Activated naive CD4-positive, alpha-beta T cell treated with anti-CD3 and anti-CD28 coated beads, Interleukin-2, amount 10 ng/mL, durations not matched to agents 7 days and 5 days (primary cell): ENCODE data around the gene NDUFV2.
"Not testable (repeated sequence)": the region's sequence is repeated elsewhere in the genome, so short reads cannot be mapped to it uniquely, and the experiment has no call there.

ENCODE experiments used
- CTCF ChIA-PET: fragments of 350-600 bp; sonication (Branson Sonifier 250); formaldehyde crosslinking; loops from one replicate; lab custom pipeline; 2021; ENCODE audit warnings: antibody characterized with exemption; lab: Charles Lee
- DNase-seq: peaks from one replicate; pipeline ENCODE4 v3.0.0-alpha.2; 2020
- H3K27ac Mint-ChIP-seq: one replicate; pipeline ENCODE4 v1.8.0; 2021; ENCODE audit warnings: mild to moderate bottlenecking, moderate library complexity, mixed read lengths
- H3K27me3 Mint-ChIP-seq: one replicate; pipeline ENCODE4 v1.8.0; 2021; ENCODE audit warnings: mild to moderate bottlenecking, mixed read lengths
- H3K36me3 Mint-ChIP-seq: one replicate; pipeline ENCODE4 v1.8.0; 2021; ENCODE audit warnings: mixed read lengths
- H3K4me1 Mint-ChIP-seq: one replicate; pipeline ENCODE4 v1.8.0; 2021; ENCODE audit warnings: mixed read lengths
- H3K4me3 Mint-ChIP-seq: one replicate; pipeline ENCODE4 v1.8.0; 2021; ENCODE audit warnings: mild to moderate bottlenecking, moderate library complexity, mixed read lengths
- H3K9me3 Mint-ChIP-seq: one replicate; pipeline ENCODE4 v1.8.0; 2021; ENCODE audit warnings: mixed read lengths

The NDUFV2 gene

DNA sequence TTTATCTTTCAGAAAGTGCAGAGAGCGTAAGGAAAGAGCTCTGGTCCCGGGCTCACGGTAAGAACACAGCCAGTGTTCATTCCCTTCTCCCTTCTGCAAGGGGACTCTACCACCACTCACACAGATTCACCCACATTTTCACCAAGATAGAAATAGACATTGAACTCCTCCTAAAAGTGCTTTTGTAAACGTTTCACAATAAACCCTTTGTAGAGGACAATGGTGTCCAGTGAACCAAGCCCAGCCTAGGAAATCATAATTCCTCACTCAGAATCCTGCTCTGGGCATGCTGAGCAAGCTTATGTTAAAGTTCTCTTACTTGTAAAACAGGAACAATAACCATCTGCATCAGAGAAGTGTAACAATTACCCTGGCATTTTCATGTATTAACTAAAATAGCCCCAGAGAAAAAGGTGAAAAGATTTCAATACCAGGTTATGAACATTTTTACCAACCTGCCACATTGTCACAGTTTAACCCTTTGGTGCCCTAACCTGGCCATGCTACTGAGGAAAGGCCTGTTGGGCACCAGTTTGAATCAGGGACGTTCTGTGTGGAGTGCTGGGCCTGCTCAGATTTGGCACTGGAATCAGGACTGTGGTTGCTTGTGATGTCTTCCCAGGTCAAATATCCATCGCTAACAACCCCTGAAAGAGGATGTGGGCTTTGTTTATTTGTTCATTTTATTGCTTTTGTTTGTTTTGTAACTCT is 22.5 kb upstream of the NDUFV2 start:
- Mint-ChIP-seq H3K27me3 (no peaks in the 10 kb centered on the region), H3K36me3 (peaks cover 31% of the 10 kb centered on the region), H3K27ac (peak overlapping the region; percentile 19), H3K4me3 (no peak overlapping the region), H3K4me1 (peaks cover 66% of the 10 kb centered on the region), H3K9me3 (no peaks in the 10 kb centered on the region)
- CTCF ChIA-PET, result interaction anchor here (1.1 to 1.9 kb wide), 3 partner anchors 23 to 68 kb away, joined by 3 to 7 read pairs (median 5); no protein-coding TSS in a partner anchor
- DNase-seq, result no peak

DNA sequence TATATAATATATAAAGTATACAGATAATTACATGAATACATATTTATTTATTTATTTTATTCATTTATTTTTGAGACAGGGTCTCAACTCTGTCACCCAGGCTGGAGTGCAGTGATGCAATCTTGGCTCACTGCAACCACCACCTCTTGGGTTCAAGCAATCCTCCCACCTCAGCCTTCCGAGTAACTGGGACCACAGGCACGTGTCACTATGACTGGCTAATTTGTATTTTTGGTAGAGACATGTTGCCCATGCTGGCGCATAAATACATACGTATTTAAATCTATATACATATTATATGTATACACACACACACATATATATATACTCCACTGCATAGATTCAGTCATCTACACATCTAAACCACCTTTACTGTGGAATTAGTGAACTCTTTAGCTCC is 20.6 kb upstream of the NDUFV2 start:
- Mint-ChIP-seq H3K27me3 (no peaks in the 10 kb centered on the region), H3K4me3 (no peak overlapping the region), H3K9me3 (peaks cover 2% of the 10 kb centered on the region), H3K27ac (peak overlapping the region; percentile 99), H3K36me3 (peaks cover 32% of the 10 kb centered on the region), H3K4me1 (peaks cover 71% of the 10 kb centered on the region)
- DNase-seq, result peak; percentile 31
- CTCF ChIA-PET, result interaction anchor here (1.2 to 2.5 kb wide), 8 partner anchors 8 to 59 kb away, joined by 3 to 12 read pairs (median 8); no protein-coding TSS in a partner anchor

DNA sequence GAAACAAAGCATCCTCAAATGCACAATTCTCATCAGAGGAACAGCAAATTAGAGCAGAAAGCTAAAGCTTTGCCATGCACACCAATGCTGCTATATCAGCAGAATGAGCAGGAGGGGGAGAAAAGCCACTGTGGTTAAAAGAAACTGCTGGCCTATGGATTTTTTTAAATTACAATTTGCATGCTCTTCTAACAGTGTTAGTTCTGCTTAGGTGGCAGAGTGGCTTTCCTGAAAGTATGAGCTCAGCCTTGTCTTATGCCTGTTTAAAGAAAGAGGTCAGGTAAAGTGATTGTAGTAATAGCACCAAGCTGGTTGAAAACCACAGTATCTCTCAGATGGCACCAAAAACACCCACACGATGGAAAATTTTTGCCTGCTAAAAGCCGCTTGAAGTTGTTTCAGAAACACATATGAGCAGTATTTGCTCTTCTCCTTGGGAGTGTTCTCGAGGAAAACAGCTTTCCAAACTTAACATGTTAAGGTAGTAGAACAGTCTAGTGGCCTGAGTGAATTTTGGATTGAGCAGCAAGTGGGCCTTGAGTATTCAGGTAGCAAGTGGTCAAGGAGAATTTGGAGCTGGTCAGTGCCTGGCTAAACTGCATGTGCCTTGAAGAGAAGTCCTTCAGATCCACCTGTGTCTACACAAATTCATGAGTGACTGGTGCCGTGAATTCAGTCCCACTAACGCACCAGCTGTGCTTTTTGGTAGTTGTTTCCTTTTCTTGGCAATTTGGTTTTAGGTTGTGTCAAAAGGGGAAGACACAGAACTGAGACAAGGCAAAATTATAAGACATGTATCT is 19.6 kb upstream of the NDUFV2 start:
- CTCF ChIA-PET, result interaction anchor here (0.7 to 2.5 kb wide), 16 partner anchors 9 to 251 kb away, joined by 3 to 12 read pairs (median 6); partner anchors contain the start of genes NDUFV2 and TWSG1
- Mint-ChIP-seq H3K27ac (peak overlapping the region; percentile 99), H3K27me3 (no peaks in the 10 kb centered on the region), H3K4me3 (peak overlapping the region; percentile 73), H3K9me3 (peaks cover 2% of the 10 kb centered on the region), H3K4me1 (peaks cover 74% of the 10 kb centered on the region), H3K36me3 (peaks cover 30% of the 10 kb centered on the region)
- peak; percentile 61 for DNase-seq

DNA sequence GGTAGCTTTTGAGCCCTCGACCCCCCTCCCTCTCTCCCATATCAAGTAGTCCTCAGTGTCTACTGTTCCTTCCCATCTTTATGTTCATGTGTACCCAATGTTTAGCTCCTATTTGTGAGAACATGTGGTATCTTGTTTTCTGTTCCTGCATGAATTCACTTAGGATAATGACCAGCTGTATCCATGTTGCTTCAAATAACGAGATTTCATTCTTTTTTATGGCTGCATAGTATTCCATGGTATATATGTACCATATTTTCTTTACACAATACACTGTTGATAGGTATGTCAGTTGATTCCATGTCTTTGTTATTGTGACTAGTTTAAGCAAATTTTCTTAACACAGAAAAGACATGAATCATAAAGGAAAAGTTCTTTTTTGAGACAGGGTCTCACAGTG is 16.5 kb upstream of the NDUFV2 start:
- CTCF ChIA-PET, result interaction anchor here (1.4 kb wide), 1 partner anchor 62 kb away, joined by 3 read pairs; no protein-coding TSS in a partner anchor
- peaks cover 88% of the 10 kb centered on the region for H3K4me1 Mint-ChIP-seq

DNA sequence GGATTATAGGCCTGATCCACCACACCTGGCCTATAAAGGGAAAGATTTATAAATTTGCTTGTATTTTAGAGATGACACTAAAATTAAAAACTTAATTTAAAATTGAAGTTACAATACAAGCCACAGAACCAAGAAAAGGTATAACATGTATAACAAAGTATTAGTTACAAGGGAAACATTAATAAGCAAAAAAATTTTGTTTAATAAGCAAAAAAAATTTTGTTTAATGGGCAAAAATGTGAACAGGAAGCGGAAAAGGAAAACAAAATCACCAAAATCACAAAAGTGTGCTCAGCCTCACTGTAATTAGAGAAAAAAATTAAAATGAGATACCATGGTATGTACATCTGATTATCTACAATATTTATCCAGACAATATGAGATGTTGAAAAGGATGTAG is 15.9 kb upstream of the NDUFV2 start:
- Mint-ChIP-seq H3K27me3 (no peaks in the 10 kb centered on the region), H3K9me3 (peaks cover 2% of the 10 kb centered on the region), H3K36me3 (peaks cover 35% of the 10 kb centered on the region), H3K4me3 (no peak overlapping the region), H3K27ac (peak overlapping the region; percentile 24), H3K4me1 (peaks cover 91% of the 10 kb centered on the region)
- DNase-seq, result no peak
- CTCF ChIA-PET, result no interaction called here

More for the DNA sequence above, 16.5 kb upstream of the NDUFV2 start:
- peaks cover 35% of the 10 kb centered on the region for H3K36me3 Mint-ChIP-seq
- no peak overlapping the region for H3K4me3 Mint-ChIP-seq
- H3K9me3 Mint-ChIP-seq, result peaks cover 2% of the 10 kb centered on the region
- H3K27me3 Mint-ChIP-seq, result no peaks in the 10 kb centered on the region
- H3K27ac Mint-ChIP-seq, result peak overlapping the region; percentile 58
- no peak for DNase-seq

DNA sequence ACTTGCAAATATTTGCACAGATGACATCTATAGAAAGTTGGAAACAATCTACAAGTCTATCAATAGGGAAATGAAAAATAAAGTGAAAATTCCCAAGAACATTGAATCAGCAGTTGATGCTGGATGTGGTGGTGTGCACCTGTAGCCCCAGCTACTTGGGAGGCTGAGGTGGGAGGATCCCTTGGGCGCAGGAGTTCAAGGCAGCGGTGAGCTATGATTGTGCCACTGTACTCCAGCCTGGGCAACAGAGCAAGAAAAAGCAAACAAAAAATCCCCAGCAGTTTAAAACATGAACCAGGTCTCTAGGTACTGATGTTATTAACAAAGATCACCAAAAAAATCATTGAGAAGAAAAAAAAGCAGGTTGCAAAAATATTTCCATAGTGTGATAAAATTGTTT is 15.4 kb upstream of the NDUFV2 start:
- H3K4me1 Mint-ChIP-seq, result peaks cover 93% of the 10 kb centered on the region
- no peak overlapping the region for H3K4me3 Mint-ChIP-seq
- no peak for DNase-seq
- H3K27me3 Mint-ChIP-seq, result no peaks in the 10 kb centered on the region
- peaks cover 35% of the 10 kb centered on the region for H3K36me3 Mint-ChIP-seq
- CTCF ChIA-PET, result interaction anchor here (1.0 kb wide), 1 partner anchor 15 kb away, joined by 3 read pairs; no protein-coding TSS in a partner anchor
- H3K9me3 Mint-ChIP-seq, result peaks cover 2% of the 10 kb centered on the region
- no peak overlapping the region for H3K27ac Mint-ChIP-seq

DNA sequence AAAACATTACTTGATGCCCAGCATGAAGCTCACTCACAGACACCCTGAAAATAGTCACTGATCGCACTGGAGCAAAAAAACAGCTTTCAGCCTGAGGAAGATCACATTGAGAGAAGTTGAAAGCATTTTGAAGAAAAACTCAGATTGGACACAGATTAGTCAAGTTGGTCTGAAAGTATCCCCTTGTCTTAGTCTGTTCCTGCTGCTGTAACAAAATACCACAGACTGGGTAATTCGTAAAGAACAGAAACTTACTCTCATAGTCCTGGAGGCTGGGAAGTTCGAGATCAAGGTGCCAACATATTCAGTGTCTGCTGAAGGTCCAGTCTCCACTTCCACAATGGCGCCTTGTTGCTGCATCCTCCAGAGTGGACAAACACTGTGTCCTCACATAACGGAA is 14.2 kb upstream of the NDUFV2 start:
- peak overlapping the region; percentile 16 for H3K4me3 Mint-ChIP-seq
- CTCF ChIA-PET, result no interaction called here
- H3K4me1 Mint-ChIP-seq, result peaks cover 93% of the 10 kb centered on the region
- H3K27me3 Mint-ChIP-seq, result no peaks in the 10 kb centered on the region
- H3K9me3 Mint-ChIP-seq, result peaks cover 2% of the 10 kb centered on the region
- H3K27ac Mint-ChIP-seq, result peak overlapping the region; percentile 86
- peaks cover 35% of the 10 kb centered on the region for H3K36me3 Mint-ChIP-seq
- no peak for DNase-seq

DNA sequence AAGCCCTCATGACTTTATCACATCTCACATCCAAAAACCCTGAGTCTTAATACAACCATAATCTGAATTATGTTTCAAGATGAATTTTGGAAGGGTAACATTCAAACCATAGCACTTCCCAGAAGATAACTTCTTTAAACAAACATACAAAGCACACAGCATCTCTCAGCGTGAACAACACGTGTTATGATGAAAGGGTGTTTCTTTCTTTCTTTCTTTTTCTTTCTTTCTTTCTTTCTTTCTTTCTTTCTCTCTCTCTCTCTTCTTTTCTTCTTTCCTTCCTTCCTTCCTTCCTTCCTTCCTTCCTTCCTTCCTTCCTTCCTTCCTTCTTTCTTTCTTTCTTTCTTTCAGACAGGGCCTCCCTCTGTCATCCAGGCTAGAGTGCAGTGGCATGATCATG is 13.8 kb upstream of the NDUFV2 start:
- Mint-ChIP-seq H3K36me3 (peaks cover 37% of the 10 kb centered on the region), H3K4me1 (peaks cover 92% of the 10 kb centered on the region), H3K27ac (peak overlapping the region; percentile 86), H3K4me3 (peak overlapping the region; percentile 55)
- H3K27me3 Mint-ChIP-seq, DNase-seq, CTCF ChIA-PET, H3K9me3 Mint-ChIP-seq: not testable (repeated sequence)

DNA sequence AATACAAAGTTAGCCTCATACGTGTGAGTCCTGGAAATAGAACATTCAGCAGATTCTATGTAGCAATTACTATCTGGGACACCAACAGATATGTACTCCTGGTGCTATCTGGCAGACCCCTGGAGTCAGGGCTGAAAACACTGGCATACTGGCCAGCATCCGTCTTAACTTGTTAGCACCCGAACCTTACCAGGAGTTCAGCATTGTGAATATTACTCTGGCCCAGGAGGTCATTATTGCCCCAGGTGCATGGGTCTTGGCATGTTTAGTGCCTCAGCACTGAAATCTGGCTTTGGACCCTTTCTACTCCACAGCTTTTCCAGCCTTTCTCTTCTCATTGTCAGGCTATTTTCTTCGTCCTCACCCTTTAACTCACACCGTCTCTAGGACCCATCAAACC is 11.9 kb upstream of the NDUFV2 start:
- peaks cover 43% of the 10 kb centered on the region for H3K36me3 Mint-ChIP-seq
- H3K4me3 Mint-ChIP-seq, result peak overlapping the region; percentile 86
- peaks cover 4% of the 10 kb centered on the region for H3K9me3 Mint-ChIP-seq
- peak overlapping the region; percentile 97 for H3K27ac Mint-ChIP-seq
- CTCF ChIA-PET, result interaction anchor here (0.5 to 2.5 kb wide), 3 partner anchors 8 to 50 kb away, joined by 3 to 9 read pairs (median 8); no protein-coding TSS in a partner anchor
- no peak for DNase-seq
- peaks cover 94% of the 10 kb centered on the region for H3K4me1 Mint-ChIP-seq
- H3K27me3 Mint-ChIP-seq, result no peaks in the 10 kb centered on the region

DNA sequence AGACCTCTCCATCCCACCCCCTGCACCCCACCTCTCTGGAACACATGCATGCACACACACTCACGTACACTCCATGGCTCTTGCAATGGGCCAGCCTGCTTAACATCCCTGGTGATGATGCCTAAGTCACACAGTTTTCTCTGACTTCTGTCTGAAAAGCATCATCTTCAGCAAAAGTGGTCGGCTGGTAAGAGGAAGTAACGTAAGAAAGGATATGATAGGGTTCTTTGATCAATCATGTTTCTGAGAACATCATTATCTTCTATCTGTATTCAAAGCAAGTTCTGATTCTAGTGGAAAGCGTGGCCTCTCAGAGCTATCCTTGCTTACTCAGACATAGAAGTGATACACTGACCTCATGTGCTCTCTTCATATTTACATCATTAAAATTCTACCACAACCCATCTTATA is 11.4 kb upstream of the NDUFV2 start:
- Mint-ChIP-seq H3K27me3 (no peaks in the 10 kb centered on the region), H3K4me1 (peaks cover 94% of the 10 kb centered on the region), H3K27ac (peak overlapping the region; percentile 97), H3K36me3 (peaks cover 41% of the 10 kb centered on the region), H3K9me3 (peaks cover 2% of the 10 kb centered on the region), H3K4me3 (peak overlapping the region; percentile 86)
- CTCF ChIA-PET, result interaction anchor here (0.5 to 2.5 kb wide), 3 partner anchors 8 to 49 kb away, joined by 3 to 9 read pairs (median 8); no protein-coding TSS in a partner anchor
- peak; percentile 60 for DNase-seq

DNA sequence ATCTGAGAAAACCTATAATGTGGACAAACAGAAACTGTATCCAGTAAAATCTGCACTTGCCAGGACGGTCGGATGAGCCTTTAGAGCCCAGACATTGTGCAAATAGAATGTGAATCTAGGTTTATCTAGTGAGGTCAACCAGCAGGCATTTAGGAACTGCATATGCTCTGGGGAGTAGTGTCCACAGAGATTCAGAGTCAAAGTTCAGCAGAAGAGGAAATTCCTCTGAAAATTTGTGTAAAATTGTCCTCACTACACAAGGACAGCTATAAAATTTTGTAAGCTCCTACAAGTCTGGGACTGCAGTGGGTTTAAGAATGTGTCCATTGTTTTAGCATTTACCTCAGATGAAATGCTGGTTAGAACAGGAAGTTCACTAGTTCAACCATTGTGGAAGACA is 9.8 kb upstream of the NDUFV2 start:
- H3K36me3 Mint-ChIP-seq, result peaks cover 29% of the 10 kb centered on the region
- CTCF ChIA-PET, result interaction anchor here (2.5 kb wide), 1 partner anchor 10 kb away, joined by 9 read pairs; no protein-coding TSS in a partner anchor
- H3K4me3 Mint-ChIP-seq, result no peak overlapping the region
- peaks cover 89% of the 10 kb centered on the region for H3K4me1 Mint-ChIP-seq
- peaks cover 2% of the 10 kb centered on the region for H3K9me3 Mint-ChIP-seq
- H3K27ac Mint-ChIP-seq, result peak overlapping the region; percentile 97
- no peak for DNase-seq
- H3K27me3 Mint-ChIP-seq, result no peaks in the 10 kb centered on the region

DNA sequence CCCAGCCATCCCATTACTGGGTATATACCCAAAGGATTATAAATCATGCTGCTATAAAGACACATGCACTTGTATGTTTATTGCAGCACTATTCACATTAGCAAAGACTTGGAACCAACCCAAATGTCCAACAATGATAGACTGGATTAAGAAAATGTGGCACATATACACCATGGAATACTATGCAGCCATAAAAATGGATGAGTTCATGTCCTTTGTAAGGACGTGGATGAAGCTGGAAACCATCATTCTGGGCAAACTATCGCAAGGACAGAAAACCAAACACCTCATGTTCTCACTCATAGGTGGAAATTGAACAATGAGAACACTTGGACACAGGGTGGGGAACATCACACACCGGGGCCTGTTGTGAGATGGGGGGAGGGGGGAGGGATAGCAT is 9.4 kb upstream of the NDUFV2 start:
- H3K4me1 Mint-ChIP-seq, result peaks cover 88% of the 10 kb centered on the region
- H3K36me3 Mint-ChIP-seq, result peaks cover 25% of the 10 kb centered on the region
- CTCF ChIA-PET, result interaction anchor here (1.3 kb wide), 1 partner anchor 10 kb away, joined by 5 read pairs; no protein-coding TSS in a partner anchor
- not testable (repeated sequence) for H3K4me3 Mint-ChIP-seq, H3K27ac Mint-ChIP-seq, H3K27me3 Mint-ChIP-seq, DNase-seq, H3K9me3 Mint-ChIP-seq

DNA sequence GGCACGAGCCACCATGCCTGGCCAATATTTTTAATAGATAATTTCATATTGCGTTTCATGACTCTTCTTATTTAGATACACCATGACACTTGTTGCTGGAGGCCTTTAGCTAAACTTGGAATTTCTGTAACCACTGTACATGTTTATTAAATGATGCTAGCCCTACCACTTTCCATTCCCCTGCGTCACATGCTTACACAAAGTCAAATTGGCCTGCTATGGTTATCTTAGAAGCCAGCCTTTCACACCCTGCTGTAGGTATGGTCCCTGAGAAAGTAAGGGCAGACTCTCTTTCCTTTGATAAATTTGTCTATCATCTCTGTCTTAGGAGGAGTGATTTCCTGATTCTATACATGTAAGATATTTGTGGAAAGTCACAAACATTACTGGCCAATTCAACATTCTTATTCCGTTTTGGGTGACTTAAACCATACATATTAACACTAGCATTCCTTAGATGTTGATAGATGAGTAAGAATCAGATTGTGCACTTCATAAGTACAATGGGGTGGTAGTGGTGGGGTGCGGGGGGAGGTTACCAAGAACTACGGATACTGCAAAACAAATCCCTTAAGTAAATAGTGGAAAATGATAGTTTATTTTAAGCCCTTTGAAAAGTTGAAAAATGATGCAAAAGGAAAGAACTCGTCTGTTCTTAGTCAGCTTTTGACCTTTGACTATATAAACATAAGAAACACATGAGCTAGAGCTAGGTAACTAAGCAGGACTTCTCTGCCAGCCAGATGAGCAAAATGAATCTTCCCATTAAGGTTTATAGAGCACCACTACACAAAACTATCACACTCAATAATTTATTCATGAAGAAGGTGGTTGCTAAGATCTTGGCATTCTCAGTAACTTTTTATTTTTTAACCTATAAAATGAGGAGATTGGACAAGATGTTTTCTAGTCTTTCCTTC is 7.9 kb upstream of the NDUFV2 start:
- H3K9me3 Mint-ChIP-seq, result peaks cover 2% of the 10 kb centered on the region
- peaks cover 14% of the 10 kb centered on the region for H3K36me3 Mint-ChIP-seq
- no peaks in the 10 kb centered on the region for H3K27me3 Mint-ChIP-seq
- peak overlapping the region; percentile 90 for H3K27ac Mint-ChIP-seq
- peak; percentile 60 for DNase-seq
- no peak overlapping the region for H3K4me3 Mint-ChIP-seq
- CTCF ChIA-PET, result interaction anchor here (1.3 to 3.0 kb wide), 3 partner anchors 12 to 21 kb away, joined by 5 to 11 read pairs (median 8); no protein-coding TSS in a partner anchor
- H3K4me1 Mint-ChIP-seq, result peaks cover 74% of the 10 kb centered on the region
